WTC11 (cell line): ENCODE measurements around the gene ABCB11. TPM values are rescaled to one million over a fixed set of nuclear protein-coding genes. Genes with fewer than 3 reads are reported as not detected.
A peak's percentile ranks its signal among the peaks of the same experiment; 100 is the strongest.

Source experiments
- ATAC-seq: fragments of 200-7000 bp; cut with Tn5 transposase; 2 replicates; pipeline ENCODE4 v1.10.0; 2021; ENCODE audit warnings: mild to moderate bottlenecking, moderate library complexity
- CTCF ChIA-PET: fragments of 300-600 bp; sonication (Branson Sonifier 250); formaldehyde crosslinking; loops from one replicate; lab custom pipeline; 2021; ENCODE audit warnings: antibody characterized with exemption; lab: Charles Lee
- POLR2A ChIA-PET: fragments of 350-600 bp; sonication (Branson Sonifier 250); formaldehyde crosslinking; loops from one replicate; lab custom pipeline; 2021; ENCODE audit warnings: antibody characterized with exemption; lab: Charles Lee
- DNase-seq: peaks from one replicate; pipeline ENCODE4 v3.0.0; 2021; ENCODE audit warnings: low spot score
- H3K27ac Mint-ChIP-seq: 2 replicates; pipeline ENCODE4 v1.8.0; 2021; ENCODE audit warnings: mixed read lengths
- H3K27me3 Mint-ChIP-seq: 2 replicates; pipeline ENCODE4 v1.8.0; 2021; ENCODE audit warnings: low read depth, mild to moderate bottlenecking, moderate library complexity, mixed read lengths
- H3K36me3 Mint-ChIP-seq: 2 replicates; pipeline ENCODE4 v1.8.0; 2021; ENCODE audit warnings: mixed read lengths
- H3K4me1 Mint-ChIP-seq: 2 replicates; pipeline ENCODE4 v1.8.0; 2022; ENCODE audit warnings: mixed read lengths
- H3K4me3 Mint-ChIP-seq: 2 replicates; pipeline ENCODE4 v1.8.0; 2021; ENCODE audit warnings: mild to moderate bottlenecking, moderate library complexity, mixed read lengths
- H3K9me3 Mint-ChIP-seq: 2 replicates; pipeline ENCODE4 v1.8.0; 2021; ENCODE audit warnings: mixed read lengths
- ATF6 ChIP-seq: sonication (generic); formaldehyde crosslinking; IDR thresholded peaks from 2 replicates; pipeline ENCODE4 v1.8.1; 2023; ENCODE audit warnings: mild to moderate bottlenecking, missing genetic modification reagents
- ESRRA ChIP-seq: sonication (generic); formaldehyde crosslinking; IDR thresholded peaks from 2 replicates; pipeline ENCODE4 v1.8.1; 2022; ENCODE audit warnings: mild to moderate bottlenecking, missing genetic modification reagents, borderline replicate concordance
- FOXJ3 ChIP-seq: sonication (generic); formaldehyde crosslinking; IDR thresholded peaks from 2 replicates; pipeline ENCODE4 v1.9.0; 2021; ENCODE audit warnings: missing genetic modification reagents, mild to moderate bottlenecking, borderline replicate concordance
- FOXP1 ChIP-seq: sonication (generic); formaldehyde crosslinking; IDR thresholded peaks from 2 replicates; pipeline ENCODE4 v1.8.0; 2022; ENCODE audit warnings: missing genetic modification reagents, mild to moderate bottlenecking, moderate library complexity, borderline replicate concordance
- GTF2I ChIP-seq: fragments of 250-450 bp; sonication (Bioruptor Pico); conservative IDR thresholded peaks from 2 replicates; pipeline ENCODE4 v1.4.0; 2021; ENCODE audit warnings: mild to moderate bottlenecking
- HMGA2 ChIP-seq: fragments of 250-450 bp; sonication (Bioruptor Pico); IDR thresholded peaks from 2 replicates; pipeline ENCODE4 v1.4.0; 2021; ENCODE audit warnings: mild to moderate bottlenecking, moderate library complexity
- IRF2 ChIP-seq: sonication (generic); formaldehyde crosslinking; IDR thresholded peaks from 2 replicates; pipeline ENCODE4 v1.8.0; 2022; ENCODE audit warnings: low read depth, missing genetic modification reagents, borderline replicate concordance
- JAZF1 ChIP-seq: fragments of 250-450 bp; sonication (Bioruptor Pico); IDR thresholded peaks from 2 replicates; pipeline ENCODE4 v1.9.0; 2021; ENCODE audit warnings: moderate library complexity, mild to moderate bottlenecking, inconsistent platforms
- NR2C2 ChIP-seq: sonication (generic); formaldehyde crosslinking; IDR thresholded peaks from 2 replicates; pipeline ENCODE4 v1.8.0; 2022; ENCODE audit warnings: mild to moderate bottlenecking, missing genetic modification reagents
- PRRX2 ChIP-seq: fragments of 250-450 bp; sonication (Bioruptor Pico); IDR thresholded peaks from 2 replicates; pipeline ENCODE4 v1.8.0; 2021; ENCODE audit warnings: mild to moderate bottlenecking
- RELA ChIP-seq: sonication (generic); formaldehyde crosslinking; IDR thresholded peaks from 2 replicates; pipeline ENCODE4 v1.8.1; 2022; ENCODE audit warnings: missing genetic modification reagents, mild to moderate bottlenecking, borderline replicate concordance
- SMAD3 ChIP-seq: sonication (generic); formaldehyde crosslinking; IDR thresholded peaks from 2 replicates; pipeline ENCODE4 v1.8.0; 2022; ENCODE audit warnings: missing genetic modification reagents, mild to moderate bottlenecking, borderline replicate concordance
- SP1 ChIP-seq: sonication (generic); formaldehyde crosslinking; conservative IDR thresholded peaks from 2 replicates; pipeline ENCODE4 v1.8.1; 2022; ENCODE audit warnings: missing genetic modification reagents
- TCF7 ChIP-seq: sonication (generic); formaldehyde crosslinking; IDR thresholded peaks from 2 replicates; pipeline ENCODE4 v1.8.0; 2022; ENCODE audit warnings: mild to moderate bottlenecking, low read depth, missing genetic modification reagents, moderate library complexity
- TEAD1 ChIP-seq: sonication (generic); formaldehyde crosslinking; IDR thresholded peaks from 2 replicates; pipeline ENCODE4 v1.8.0; 2022; ENCODE audit warnings: mild to moderate bottlenecking, missing genetic modification reagents
- ZBTB21 ChIP-seq: sonication (generic); formaldehyde crosslinking; IDR thresholded peaks from 2 replicates; pipeline ENCODE4 v1.8.1; 2023; ENCODE audit warnings: mild to moderate bottlenecking, missing genetic modification reagents, borderline replicate concordance
- ZNF396 ChIP-seq: fragments of 250-450 bp; sonication (Bioruptor Pico); IDR thresholded peaks from 2 replicates; pipeline ENCODE4 v1.8.0; 2021; ENCODE audit warnings: mild to moderate bottlenecking, moderate library complexity, borderline replicate concordance
- ZNF423 ChIP-seq: fragments of 250-450 bp; sonication (Bioruptor Pico); IDR thresholded peaks from 2 replicates; pipeline ENCODE4 v2.1.2; 2022; ENCODE audit warnings: mild to moderate bottlenecking, moderate library complexity
- total RNA-seq: library from RNA; stranded (reverse); gene quantifications from 3 replicates; pipeline ENCODE4 v1.2.3, GENCODE V29; 2021
- TF ChIP-seq, protein P1 (sequence below): fragments of 250-450 bp; sonication (Bioruptor Pico); IDR thresholded peaks from 2 replicates; pipeline ENCODE4 v1.9.0; 2021; ENCODE audit warnings: mild to moderate bottlenecking
- TF ChIP-seq, protein P2 (sequence below): sonication (generic); formaldehyde crosslinking; IDR thresholded peaks from 2 replicates; pipeline ENCODE4 v1.8.0; 2022; ENCODE audit warnings: mild to moderate bottlenecking, missing genetic modification reagents
- TF ChIP-seq, protein P3 (sequence below): sonication (generic); formaldehyde crosslinking; IDR thresholded peaks from 2 replicates; pipeline ENCODE4 v1.8.0; 2022; ENCODE audit warnings: mild to moderate bottlenecking, missing genetic modification reagents
- TF ChIP-seq, protein P4 (sequence below): sonication (generic); formaldehyde crosslinking; IDR thresholded peaks from 2 replicates; pipeline ENCODE4 v1.8.0; 2022; ENCODE audit warnings: mild to moderate bottlenecking, missing genetic modification reagents
- TF ChIP-seq, protein P5 (sequence below): sonication (generic); formaldehyde crosslinking; IDR thresholded peaks from 2 replicates; pipeline ENCODE4 v1.8.0; 2023; ENCODE audit warnings: missing genetic modification reagents

Gene ABCB11
- total RNA-seq, 1 experiment from 2014 or later: 0.77 TPM

DNA sequence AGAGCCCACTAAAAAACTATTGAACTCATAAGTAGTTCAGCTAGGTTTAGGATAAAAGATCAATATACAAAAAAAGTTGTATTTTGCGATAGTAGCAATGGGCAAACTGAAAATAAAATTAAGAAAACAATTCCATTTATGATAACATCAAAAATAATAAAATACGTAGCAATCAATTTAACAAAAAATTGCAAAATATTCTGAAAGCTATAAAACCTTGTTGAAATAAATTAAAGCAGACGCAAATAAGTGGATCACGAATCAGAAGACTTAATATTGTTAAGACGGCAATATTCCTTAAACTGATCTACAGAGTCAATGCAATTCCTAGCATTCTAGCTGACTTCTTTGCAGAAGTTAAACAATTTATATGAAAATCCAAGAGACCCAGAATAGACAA lies 24.5 kb downstream of the ABCB11 start (continued):
- TF ChIP-seq, protein P1, sequence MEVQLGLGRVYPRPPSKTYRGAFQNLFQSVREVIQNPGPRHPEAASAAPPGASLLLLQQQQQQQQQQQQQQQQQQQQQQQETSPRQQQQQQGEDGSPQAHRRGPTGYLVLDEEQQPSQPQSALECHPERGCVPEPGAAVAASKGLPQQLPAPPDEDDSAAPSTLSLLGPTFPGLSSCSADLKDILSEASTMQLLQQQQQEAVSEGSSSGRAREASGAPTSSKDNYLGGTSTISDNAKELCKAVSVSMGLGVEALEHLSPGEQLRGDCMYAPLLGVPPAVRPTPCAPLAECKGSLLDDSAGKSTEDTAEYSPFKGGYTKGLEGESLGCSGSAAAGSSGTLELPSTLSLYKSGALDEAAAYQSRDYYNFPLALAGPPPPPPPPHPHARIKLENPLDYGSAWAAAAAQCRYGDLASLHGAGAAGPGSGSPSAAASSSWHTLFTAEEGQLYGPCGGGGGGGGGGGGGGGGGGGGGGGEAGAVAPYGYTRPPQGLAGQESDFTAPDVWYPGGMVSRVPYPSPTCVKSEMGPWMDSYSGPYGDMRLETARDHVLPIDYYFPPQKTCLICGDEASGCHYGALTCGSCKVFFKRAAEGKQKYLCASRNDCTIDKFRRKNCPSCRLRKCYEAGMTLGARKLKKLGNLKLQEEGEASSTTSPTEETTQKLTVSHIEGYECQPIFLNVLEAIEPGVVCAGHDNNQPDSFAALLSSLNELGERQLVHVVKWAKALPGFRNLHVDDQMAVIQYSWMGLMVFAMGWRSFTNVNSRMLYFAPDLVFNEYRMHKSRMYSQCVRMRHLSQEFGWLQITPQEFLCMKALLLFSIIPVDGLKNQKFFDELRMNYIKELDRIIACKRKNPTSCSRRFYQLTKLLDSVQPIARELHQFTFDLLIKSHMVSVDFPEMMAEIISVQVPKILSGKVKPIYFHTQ (CRISPR knock-in tag): no peak
- TF ChIP-seq FOXP1 (CRISPR knock-in tag): no peak

GRCh38 chr2:169005994-169006393 lies 25.1 kb downstream of the ABCB11 start:
- TF ChIP-seq TCF7 (CRISPR knock-in tag): no peak
- TF ChIP-seq PRRX2 (CRISPR knock-in tag): no peak
- no peak for TF ChIP-seq FOXP1 (CRISPR knock-in tag)
- no peak for TF ChIP-seq FOXJ3 (CRISPR knock-in tag)
- no peak for TF ChIP-seq SMAD3 (CRISPR knock-in tag)
- TF ChIP-seq, all 79 proteins: peak for 0
- ChIA-PET CTCF (no interaction called here), POLR2A (no interaction called here)
- Mint-ChIP-seq H3K4me3 (no peak overlapping the region), H3K9me3 (peaks cover 22% of the 10 kb centered on the region), H3K4me1 (peaks cover 11% of the 10 kb centered on the region), H3K27ac (no peak overlapping the region), H3K27me3 (no peaks in the 10 kb centered on the region), H3K36me3 (no peaks in the 10 kb centered on the region)
- ATAC-seq: no peak
- no peak for DNase-seq

DNA sequence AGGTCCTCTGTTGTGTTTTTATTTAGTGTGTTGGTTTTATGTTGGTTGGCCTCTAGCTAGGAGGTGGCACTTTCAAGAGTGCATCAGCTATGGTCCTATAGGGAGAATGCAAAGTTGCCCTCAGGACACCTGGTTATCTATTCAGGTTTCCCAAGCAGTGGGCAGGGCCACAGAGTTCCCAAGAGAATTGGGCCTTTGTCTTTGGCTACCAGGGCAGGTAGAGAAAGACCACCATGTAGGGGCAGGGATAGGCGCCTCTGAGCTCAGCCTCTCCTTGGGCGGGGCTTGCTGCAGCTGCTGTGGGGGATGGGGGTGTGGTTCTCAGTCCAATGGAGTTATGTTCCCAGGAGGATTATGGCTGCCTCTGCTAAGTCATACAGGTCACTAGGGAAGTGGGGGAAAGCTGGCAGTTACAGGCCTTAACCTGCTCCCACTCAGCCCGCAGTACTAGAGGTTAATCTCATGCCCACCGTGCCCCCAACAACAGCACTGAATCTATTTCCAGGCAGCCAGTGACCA lies 26.0 kb downstream of the ABCB11 start:
- H3K27ac Mint-ChIP-seq: no peak overlapping the region
- POLR2A ChIA-PET: no interaction called here
- no peaks in the 10 kb centered on the region for H3K27me3 Mint-ChIP-seq
- peaks cover 22% of the 10 kb centered on the region for H3K9me3 Mint-ChIP-seq
- H3K4me1 Mint-ChIP-seq: peaks cover 11% of the 10 kb centered on the region
- no peak overlapping the region for H3K4me3 Mint-ChIP-seq
- CTCF ChIA-PET: no interaction called here
- DNase-seq (peak; percentile 17), ATAC-seq (peak; percentile 81)
- no peaks in the 10 kb centered on the region for H3K36me3 Mint-ChIP-seq
- TF ChIP-seq HMGA2 (CRISPR knock-in tag) (no peak), TEAD1 (CRISPR knock-in tag) (no peak), ATF6 (no peak), NR2C2 (CRISPR knock-in tag) (no peak), IRF2 (CRISPR knock-in tag) (no peak), ZNF423 (no peak), ESRRA (CRISPR knock-in tag) (no peak), ZNF396 (CRISPR knock-in tag) (no peak), SP1 (no peak), RELA (CRISPR knock-in tag) (no peak), GTF2I (CRISPR knock-in tag) (no peak), JAZF1 (CRISPR knock-in tag) (no peak), ZBTB21 (CRISPR knock-in tag) (no peak), SMAD3 (CRISPR knock-in tag) (no peak)
- TF ChIP-seq, protein P2, sequence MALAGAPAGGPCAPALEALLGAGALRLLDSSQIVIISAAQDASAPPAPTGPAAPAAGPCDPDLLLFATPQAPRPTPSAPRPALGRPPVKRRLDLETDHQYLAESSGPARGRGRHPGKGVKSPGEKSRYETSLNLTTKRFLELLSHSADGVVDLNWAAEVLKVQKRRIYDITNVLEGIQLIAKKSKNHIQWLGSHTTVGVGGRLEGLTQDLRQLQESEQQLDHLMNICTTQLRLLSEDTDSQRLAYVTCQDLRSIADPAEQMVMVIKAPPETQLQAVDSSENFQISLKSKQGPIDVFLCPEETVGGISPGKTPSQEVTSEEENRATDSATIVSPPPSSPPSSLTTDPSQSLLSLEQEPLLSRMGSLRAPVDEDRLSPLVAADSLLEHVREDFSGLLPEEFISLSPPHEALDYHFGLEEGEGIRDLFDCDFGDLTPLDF (CRISPR knock-in tag): no peak
- TF ChIP-seq, protein P3, sequence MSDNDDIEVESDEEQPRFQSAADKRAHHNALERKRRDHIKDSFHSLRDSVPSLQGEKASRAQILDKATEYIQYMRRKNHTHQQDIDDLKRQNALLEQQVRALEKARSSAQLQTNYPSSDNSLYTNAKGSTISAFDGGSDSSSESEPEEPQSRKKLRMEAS: no peak
- TF ChIP-seq, protein P4, sequence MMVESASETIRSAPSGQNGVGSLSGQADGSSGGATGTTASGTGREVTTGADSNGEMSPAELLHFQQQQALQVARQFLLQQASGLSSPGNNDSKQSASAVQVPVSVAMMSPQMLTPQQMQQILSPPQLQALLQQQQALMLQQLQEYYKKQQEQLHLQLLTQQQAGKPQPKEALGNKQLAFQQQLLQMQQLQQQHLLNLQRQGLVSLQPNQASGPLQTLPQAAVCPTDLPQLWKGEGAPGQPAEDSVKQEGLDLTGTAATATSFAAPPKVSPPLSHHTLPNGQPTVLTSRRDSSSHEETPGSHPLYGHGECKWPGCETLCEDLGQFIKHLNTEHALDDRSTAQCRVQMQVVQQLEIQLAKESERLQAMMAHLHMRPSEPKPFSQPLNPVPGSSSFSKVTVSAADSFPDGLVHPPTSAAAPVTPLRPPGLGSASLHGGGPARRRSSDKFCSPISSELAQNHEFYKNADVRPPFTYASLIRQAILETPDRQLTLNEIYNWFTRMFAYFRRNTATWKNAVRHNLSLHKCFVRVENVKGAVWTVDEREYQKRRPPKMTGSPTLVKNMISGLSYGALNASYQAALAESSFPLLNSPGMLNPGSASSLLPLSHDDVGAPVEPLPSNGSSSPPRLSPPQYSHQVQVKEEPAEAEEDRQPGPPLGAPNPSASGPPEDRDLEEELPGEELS (CRISPR knock-in tag): no peak
- TF ChIP-seq, protein P5, sequence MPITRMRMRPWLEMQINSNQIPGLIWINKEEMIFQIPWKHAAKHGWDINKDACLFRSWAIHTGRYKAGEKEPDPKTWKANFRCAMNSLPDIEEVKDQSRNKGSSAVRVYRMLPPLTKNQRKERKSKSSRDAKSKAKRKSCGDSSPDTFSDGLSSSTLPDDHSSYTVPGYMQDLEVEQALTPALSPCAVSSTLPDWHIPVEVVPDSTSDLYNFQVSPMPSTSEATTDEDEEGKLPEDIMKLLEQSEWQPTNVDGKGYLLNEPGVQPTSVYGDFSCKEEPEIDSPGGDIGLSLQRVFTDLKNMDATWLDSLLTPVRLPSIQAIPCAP (CRISPR knock-in tag): no peak
